GM21529 (cell line): ENCODE results near the gene C1QTNF5.
"Not testable (repeated sequence)": the region's sequence is repeated elsewhere in the genome, so short reads cannot be mapped to it uniquely, and the experiment has no call there.

Source experiments
- ATAC-seq: cut with Tn5 transposase; IDR thresholded peaks from one replicate; pipeline ENCODE4 v1.9.1; 2021; ENCODE audit not compliant: unreplicated experiment

Gene C1QTNF5, protein sequence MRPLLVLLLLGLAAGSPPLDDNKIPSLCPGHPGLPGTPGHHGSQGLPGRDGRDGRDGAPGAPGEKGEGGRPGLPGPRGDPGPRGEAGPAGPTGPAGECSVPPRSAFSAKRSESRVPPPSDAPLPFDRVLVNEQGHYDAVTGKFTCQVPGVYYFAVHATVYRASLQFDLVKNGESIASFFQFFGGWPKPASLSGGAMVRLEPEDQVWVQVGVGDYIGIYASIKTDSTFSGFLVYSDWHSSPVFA

DNA sequence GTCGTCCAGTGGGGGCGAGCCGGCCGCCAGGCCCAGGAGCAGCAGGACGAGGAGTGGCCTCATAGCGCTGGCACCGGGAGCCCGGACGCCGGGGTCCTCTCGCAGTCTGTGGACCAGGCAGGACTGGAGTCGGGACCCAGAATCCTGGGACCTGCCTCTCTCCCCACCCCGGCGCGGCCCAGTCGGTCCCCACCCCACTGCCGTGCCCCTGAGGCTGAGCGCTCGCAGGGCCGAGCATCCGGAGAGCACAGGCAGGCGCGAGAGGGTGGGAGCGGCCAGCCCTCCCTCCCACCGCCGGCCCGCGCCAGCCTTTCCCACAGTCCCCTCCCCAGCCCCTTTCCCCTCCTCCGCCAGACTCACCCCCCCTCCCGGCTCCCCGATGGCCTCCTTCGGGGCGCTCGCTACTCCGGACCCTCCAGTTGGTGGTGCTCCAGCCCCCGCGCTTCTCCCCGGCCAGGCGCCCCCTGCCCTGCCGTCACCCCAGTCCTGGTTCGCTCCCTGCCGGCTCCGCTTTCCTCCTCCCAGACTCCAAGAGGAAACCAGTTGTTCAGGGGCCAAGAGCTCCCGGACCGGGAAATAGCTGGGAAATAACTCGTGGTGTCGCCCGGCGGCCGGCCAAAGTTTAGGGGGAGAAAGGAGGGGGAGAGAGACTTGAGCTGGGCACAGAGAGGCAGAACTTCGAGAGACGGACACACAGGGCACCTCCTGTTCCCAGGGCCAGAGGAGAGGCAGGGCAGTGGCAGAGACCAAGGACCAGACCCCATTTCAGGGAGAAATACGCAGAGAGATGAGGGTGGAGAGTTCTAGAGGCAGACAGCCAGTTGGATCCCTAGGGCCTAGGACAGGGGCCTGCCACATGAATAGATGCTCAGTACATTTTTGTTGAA lies at the start of gene C1QTNF5:
C1QTNF5 (minus strand) TSS at position 549 of the 887 bp plus-strand sequence; CDS start at position 63, 486 bp downstream.
- no peak for ATAC-seq

DNA sequence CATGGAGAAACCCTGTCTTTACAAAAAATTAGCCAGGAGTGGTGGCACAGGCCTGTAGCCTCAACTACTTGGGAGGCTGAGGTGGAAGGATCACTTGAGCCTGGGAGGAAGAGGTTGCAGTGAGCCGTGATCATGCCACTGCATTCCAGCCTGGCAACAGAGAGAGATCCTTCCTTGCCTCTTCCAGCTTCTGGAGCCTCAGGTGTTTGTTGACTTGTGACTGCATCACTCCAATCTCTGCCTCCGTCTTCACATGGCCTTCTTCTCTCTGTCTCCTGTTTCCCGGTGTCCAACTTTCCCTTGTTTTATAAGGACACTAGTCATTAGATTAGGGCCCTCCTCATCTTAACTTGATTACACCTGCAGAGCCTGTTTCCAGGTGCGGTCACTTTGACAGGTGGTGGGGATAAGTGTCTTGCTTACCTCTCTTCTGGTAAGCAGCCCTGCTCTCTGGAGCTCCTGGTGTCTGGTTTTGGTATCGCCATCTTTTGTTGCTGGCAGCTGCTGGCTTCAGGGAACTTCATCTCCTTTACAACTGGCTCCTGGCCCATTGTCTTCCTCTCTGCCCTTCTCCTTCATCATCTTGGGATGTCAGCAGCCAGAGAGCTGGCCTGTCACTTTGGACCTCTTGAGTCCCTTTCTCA lies 49.0 kb upstream of the C1QTNF5 start:
- no peak for ATAC-seq

DNA sequence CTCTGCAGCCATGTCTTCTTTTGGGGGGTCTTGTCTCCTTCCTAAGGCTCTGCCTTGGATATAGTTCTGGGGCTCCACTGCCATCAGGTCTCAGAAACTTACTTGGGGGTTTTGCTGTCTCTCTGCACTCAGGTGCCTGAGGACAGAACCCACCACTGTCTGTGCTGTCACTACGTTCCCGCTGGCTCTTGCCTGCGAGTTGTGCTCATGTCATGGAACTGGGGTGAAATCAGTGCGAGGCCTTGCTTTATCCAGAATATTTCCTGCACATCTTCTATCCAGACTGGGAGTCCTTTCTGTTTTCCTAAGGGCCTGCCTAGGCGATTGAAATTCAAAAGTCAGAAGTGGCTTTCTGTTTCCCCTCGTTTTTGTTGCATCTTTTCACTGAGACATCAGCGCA lies 47.4 kb upstream of the C1QTNF5 start:
- no peak for ATAC-seq

DNA sequence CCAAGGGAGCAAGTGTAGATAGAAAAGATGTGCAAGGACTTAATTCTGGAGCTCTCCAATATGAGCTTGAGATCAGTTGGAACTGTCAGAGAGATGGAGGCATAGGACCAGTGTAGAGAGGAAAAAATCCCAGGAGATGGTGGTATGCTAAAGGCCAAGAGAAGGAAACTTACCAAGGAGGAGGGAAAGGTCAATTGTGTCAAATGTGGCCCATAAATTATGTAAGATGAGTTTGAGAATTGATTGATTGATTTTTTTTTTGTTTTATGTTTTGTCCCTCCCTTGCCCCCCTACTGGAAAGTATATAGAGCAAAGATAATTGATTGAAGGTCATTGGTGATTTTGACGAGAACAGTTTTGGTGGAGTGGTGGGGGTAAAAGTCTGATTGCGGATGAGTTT lies 43.6 kb upstream of the C1QTNF5 start:
- no peak for ATAC-seq

DNA sequence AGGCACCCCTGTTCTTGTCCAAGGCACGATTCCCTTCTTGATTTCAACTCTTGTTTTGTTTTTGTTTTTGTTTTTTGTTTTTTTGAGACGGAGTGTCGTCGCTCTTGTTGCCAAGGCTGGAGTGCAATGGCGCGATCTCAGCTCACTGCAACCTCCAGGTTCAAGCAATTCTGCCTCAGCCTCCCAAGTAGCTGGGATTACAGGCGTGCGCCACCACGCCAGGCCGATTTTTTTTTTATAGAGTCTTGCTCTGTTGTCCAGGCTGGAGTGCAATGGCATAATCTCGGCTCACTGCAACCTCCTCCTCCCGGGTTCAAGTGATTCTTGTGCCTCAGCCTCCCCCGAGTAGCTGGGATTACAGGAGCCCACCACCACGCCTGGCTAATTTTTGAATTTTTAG lies 41.8 kb upstream of the C1QTNF5 start:
- ATAC-seq: not testable (repeated sequence)

DNA sequence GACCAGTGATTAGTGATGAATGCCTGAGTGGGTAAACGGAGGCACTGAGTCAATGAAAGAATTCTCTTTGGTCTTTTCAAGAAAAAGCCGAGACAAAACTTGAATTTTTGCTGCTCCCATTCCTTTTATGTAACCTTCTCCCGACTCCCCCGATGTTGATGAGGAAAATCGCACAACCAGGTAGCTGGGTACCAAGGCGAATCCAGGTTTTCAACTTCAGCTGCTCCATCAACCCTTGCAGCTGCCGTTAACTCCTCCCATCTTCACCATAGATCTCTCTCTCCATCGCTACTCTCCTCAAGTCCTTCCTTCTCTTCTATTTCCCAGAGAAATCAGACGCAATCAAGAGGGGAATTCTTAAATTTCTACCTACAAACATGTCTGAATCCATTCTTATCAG lies 41.4 kb upstream of the C1QTNF5 start:
- no peak for ATAC-seq

DNA sequence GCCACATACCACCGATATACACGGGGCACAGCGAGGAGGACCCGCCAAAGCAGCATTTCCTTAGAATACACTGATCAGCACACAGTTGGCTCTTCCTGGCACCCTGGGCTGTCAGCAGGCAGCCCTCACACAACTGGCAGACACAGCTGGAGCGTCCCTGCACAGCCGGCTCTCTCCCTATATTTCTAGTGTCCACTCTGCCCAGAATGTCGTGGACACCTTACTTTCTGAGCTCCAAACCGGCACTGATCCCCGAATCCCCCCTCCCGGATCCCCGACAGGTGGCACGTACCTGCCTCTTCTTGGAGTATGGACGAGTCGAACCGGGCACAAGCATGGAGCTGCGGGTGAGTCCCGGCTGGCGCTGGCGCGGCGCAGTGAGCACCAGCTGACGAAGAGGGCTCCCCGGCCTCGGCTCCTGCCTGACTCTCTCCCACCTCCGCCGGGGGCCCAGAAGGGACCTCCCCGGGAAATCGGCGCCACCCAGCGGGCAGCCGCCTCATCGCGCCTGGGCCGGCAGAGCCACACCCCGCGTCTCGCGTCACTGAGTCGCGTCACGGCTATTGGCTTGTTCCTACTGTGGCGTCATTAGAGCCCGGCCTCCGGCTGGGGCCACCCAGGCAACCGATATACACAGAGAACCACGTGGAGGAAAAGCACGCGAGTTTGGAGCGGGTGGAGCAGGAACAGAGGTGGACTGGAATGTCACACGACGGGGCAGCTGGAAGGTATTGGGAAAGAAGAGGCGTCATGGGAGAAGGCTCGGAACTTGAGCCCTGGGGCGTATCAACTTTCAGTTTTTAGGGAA lies 40.7 kb upstream of the C1QTNF5 start, which contains the start of gene USP2:
USP2 (minus strand) TSS at position 510 of the 808 bp plus-strand sequence. CDS start 8,210 bp downstream, outside the sequence.
- ATAC-seq: peak; percentile 99

DNA sequence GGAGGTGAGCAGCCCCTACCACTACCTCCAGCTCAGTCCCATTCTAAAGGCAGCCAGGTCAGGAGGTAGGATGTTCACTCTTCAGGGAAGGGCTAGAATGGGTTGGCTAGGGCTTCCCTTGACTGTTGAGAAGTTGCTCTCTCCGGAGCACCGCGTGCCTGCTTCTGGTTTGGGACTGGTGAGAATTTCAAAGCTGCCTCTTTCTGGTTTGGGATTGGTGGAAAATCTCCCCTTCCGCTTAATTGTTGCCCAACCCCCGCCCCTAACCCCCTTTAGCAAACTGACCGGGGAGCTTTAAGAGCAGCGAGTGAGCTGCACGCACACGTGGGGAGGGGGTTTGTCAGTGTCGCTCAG lies 40.1 kb upstream of the C1QTNF5 start:
- ATAC-seq: no peak

DNA sequence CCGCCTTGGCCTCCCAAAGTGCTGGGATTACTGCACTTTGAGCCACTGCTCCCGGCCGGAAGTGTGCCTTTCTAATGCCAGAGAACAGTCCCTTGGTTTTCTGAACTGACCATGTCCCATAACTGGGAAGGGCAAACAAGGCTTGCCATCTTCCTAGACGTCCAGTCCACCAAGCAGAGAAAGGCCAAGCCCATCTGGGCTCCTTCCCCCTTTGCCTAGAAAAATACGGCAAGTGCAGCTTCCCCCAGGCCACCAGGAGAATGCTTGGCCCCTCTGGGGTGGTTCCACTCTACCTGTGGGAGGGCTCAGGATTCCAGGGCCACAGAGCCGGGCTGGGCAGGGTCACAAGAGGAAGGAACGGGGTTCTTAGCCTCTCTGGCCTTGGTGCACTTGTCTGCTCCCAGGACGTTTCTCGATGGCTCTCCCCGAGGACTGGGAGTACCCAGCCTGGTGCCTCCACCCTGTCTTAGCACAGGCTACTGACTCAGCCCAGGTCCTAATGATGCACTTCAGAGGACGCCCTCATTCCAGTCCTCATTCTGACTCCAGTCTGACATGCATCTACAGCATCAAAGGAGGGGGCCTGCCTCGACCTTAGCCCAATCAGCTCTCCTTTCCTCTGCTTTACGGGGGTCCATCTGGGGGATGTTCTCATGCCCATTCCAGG lies 39.6 kb upstream of the C1QTNF5 start:
- ATAC-seq: no peak

DNA sequence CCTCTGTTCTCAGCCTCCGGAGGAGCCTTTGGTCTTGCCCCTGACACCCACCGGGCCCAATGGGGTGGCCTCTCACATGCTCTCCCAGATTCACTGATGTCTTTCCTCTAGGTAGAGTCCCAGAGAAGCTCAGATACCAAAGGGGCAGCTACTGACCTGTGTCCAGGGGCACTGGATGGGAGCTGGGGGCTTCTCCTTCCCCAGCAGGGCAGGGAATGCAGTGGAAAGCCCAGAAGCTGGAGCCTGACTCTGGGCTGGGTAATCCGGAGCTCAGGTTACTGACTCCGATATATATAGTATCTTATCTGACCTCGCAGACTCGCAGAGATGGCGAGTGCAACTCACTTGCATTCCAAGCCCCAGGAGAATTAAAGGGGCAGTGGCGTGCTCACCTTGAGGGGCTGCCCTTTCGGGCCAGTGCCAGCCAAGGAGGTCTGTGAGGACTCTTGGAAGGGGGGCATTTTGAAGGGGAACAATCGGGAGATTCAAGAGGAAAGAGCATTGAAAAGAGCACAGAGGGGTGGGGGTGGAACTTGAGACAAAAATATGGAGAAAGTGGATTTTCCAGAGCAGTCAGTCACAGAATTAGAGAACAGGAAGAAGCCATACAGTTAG lies 38.3 kb upstream of the C1QTNF5 start:
- ATAC-seq: no peak

DNA sequence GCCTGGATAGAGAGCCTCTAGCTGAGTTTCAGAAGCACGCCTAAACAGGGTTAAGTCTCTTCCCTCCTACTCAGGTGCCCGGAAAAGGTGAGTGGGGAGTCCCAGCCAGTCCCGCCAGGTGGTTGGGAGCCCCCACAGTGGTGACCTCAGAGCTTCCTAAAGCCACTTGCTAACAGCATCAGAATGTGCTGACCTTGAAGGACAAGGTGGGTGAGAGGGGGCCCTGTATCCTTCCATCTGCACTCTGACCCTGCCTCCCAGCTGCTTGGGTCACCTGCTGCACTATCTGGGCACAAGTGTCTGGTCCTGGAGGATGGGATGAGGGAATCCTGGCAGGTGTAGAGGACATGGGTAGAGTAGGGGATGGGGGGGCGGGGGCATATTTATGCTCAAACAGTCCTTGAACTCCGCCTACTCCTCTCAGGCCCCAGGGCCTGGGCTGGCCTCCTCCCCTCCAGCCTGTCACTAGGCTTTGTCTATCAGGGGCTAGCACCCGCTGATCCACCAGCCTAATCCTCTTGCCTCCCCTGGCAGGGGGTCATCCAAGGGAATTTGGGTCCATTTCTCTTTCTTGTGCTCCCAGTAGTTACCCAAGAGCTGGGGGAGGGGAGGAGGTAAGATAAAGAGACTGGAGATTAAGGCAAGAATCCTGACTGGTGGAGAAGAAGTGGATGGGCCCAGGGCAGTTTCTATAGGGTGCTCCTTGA lies 37.4 kb upstream of the C1QTNF5 start:
- ATAC-seq: no peak

DNA sequence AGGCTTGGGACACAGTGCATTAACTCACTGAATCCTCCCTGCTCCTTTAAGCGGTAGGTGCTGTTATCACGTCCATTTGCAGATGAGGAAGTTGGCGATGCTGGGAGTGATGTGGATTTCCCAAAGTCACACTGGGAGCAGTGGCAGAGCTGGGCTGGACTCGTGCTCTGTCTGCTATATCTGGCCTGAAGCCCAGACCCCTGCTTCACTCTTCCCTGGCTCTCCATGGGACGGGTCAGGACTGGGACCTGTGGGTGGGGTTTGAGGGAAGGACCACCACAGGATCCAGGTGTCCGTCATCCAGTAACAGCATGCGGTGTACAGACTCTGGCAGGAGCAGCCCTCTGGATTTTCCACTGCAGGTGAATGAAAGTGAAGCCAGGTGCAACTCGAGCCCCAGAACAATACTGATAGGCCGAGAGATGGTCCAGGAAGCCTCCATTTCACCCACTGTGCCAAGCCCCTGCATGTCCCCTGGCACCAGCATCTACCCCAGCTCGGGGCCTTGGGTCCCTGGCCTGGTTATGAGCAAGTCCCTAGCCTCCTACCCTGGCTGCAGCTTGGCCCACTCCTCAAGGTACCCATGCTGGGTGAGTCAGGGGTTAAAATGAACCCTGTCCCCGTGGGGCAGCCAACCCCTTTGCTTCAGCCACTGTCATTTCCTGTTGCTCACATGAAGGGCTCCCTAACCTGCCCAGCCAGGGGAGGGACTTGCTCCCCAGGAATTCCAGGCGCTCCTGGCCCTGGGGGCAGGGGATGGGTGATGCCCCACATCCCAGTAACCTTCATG lies 36.6 kb upstream of the C1QTNF5 start:
- no peak for ATAC-seq

DNA sequence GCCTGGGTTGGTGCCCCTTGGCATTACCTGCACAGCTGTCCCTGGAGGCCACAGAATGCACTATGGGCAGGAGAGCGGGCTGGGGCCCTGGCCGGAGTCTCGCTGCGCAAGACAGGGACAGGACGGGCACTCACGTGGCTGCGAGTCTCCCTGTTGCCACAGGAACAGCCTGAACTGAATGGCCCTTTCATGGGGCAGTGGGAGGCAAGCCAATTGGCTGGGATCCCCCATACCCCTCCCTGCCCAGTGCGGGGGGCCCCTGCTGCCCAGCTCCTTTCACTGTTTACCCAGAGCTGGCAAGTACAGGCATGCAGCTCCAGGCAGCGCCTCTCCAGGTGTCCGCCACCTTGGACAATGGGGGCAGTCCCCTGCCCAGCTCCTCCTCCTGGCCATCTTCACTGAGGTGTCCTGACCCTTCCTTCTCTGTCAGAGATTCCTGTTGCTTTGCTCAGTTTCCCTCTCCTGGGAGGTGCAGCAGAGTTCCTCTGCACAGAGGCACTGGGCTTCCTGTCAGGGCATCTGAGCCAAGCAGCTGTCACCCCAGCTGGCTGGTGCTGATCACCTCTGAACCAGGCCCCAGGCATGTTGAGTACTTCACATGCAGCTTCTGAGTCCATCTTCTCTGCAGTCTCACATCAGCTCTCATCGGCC lies 35.6 kb upstream of the C1QTNF5 start:
- no peak for ATAC-seq

DNA sequence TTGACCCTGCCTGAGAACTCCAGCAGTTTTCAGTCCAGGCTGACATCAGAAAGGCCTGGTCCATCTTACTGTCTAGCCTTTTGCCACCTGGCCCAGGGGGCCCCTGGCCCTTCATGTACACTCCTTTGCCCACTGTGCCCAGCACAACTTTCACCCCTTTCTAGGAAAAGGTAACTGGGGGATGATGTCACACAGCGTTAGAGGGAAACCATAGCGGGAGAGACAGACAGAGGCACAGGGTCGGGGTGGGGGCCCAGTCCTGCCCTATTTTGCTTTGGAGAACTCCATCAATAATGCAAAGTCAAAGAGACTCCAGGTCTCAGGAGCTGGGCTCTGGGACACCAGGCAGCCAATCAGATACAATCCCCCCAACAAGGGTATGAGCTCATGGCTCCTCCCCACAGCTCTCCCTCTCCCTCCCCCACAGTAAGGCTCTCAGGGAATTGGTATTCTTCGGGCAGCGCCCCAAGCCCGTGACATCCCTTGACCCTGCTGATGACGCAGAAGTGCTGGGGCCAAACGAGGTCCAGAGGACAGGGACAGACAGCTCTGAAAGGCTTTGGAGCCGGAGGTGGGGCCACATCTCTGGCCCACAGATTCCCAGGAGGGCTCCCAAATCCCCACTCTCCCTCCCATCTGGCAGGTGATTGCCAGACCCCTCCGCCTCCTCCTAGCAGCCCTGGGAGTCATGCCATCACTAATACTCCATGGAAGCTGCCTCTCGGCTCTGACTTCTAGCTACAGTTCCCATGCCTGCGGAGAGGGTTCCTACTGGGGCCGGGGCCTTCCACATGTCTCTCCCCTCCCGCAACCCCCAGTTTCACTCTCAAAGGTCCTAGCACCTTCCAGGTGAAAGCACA lies 34.9 kb upstream of the C1QTNF5 start:
- ATAC-seq: no peak

DNA sequence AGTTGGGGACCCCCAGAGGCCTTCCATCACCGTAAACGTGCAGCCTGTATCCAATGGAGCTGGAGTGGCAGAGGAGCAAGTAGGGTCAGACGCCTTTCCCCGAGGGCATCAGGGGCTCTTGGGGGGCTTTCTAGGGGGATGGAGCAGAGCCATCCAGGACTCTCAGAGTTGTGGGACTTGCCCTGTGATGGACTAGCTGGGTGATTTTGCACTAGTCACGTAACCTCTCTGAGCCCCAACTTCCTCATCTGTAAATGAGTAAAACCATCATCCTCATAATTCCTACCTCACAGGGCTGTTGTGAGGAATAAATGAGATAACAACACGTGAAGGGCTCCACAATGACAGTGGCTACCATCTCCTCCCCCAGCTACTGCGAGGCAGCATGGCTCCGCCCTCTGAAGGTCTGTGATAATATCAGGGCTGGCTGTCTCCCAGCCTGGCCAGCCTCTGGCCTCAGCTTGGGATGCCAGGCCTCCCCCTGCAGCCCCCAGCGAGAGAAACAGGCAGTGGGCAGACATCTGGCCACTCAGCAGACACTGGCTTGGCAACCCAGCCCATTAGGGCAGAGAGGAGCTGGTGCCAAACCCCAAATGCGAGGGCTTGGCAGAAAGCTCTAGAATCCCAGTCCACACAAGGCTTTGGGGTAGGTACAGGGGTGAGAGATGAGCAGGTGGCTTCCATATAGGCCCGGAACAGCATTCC lies 34.1 kb upstream of the C1QTNF5 start:
- ATAC-seq: no peak

DNA sequence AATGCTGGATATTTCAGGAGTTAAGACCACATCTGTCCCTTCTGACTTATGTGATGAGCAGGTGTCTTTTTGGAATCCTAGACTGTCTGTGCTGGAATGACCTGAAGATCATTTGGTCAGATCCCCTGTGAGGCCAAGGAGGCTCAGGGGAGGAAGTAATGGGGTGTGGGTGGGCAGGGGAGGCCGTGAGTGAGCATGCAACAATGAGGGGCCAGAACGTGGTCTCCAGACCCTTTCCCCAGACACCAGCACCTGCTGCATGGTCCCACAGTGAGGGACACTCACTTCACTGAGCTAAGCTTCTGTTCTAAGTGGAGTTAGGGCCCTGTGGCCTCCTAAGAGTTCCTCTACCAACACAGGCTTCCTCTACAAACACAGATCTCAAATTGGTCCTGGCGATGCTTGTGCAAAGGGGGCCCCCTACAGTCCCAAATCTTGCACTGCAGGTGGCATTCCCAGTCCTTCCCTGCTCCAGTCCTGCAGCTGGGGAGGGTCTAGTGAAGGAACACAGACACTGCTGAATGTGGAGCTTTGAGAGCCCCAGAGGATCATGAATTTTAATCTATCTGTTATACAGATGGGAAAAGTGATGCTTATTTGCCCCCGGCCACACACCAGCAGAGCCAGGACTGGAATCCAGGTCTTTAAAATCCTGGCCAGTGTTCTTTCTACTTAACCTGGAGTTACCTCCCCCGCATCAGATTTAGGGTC lies 33.4 kb upstream of the C1QTNF5 start:
- ATAC-seq: no peak
